ENCODE results near the gene GGT1.
"Not testable (repeated sequence)": the region's sequence is repeated elsewhere in the genome, so short reads cannot be mapped to it uniquely, and the experiment has no call there.

GGT1 gene

DNA sequence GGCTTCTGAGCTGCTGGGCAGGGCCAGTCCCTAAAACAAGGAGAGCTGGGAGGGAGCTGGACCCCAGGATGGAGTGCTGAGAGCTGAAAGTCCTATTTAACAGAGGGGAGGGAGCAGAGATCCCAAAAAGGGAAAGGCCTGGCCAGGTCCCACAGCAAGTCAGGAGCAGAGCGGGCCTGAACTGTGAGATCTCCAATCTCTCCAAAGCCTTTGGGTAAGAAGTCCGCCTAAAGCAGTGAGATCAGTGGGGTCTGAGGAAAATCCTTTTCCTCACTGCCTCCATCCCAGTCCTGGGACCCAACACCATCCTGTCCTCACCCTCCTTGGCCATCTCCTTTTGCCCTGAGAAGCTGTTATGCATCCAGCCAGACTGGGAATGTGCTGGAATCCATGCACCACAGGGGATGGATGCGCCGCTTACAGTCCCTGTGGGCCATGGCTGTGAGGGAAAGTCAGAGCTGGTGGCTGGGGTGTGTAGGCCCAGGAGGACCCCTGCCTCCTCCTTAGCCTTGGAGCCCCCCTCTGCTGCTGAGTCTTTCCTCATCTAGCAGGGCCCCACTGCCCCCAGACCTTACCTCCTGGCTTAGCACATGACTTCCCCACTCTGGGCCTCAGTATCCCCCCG lies 18.7 kb upstream of the GGT1 start:
- DNase-seq: no peak

DNA sequence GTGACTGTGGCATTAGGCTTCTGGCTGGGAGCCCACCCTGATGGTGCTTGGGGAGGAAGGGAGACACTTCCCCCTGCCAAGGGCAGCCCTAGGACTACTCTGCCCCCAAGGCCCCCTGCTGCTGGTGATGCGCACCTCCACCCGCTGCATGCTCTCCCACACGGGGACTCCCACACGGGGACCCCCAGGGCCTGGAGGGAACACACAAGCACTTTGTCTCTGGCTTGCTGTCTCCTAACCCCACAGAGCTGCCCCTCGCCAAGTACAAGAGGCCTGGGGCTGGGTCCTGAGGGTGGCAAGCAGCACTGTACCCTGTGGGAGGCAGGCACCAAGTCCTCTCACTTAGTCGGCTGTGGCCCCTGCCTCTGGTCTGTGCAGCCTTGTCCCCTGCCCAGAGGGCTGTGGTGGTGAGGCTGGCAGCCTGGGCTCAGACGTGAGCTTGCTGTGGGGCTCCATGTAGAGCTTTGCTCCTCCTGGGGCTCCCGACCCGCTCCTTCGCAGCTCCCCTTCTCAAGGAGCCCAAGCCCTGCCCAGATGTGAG lies 18.1 kb upstream of the GGT1 start:
- no peak for DNase-seq

DNA sequence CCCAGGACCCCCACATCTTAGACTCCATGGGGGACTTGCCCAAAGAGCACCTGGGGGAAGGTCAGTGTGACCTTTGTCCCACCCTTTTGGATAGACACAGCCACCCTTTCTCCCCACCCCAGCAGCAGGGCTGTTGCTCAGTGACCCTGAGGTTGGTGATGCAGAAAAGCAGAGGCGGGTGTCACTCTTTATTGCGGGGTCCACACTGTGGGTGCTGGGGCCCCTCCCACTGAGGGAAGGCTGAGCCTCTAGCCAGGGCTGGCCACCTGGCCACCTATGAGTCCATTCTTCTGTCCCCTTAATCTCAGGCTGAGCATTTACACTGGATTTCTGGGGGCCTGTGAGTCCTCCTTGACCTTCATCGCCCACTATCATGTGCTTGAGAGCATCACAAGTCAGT lies 17.5 kb upstream of the GGT1 start:
- no peak for DNase-seq

DNA sequence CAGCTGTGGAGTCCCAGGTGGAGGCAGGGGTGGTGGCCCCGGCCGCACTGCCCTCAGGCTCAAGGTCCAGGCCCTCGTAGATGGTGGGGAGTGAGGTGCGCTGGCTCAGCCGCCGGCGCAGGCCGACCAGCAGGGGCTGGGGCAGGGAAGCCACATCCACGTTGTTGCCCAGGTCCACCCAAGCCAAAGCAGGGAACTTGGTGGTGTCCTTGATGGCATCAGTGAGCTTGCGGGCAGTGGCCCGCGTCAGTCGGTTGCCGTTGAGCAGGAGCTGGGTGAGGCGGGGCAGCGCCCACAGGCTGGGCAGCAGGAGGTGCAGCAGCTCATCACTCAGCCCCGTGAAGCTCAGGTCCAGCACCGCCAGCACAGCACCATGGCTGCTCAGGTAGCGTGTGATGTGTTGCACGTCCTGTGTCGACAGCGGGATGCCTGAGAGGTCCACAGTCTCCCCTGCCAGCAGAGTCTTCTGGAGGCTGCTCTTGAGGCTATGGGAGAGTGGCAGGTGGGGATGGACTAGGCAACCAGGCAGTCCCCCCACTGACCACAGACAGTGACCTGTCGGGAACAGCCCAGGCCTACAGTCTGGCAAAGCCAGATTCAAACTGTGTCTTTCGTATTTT lies 17.0 kb upstream of the GGT1 start:
- DNase-seq: no peak

DNA sequence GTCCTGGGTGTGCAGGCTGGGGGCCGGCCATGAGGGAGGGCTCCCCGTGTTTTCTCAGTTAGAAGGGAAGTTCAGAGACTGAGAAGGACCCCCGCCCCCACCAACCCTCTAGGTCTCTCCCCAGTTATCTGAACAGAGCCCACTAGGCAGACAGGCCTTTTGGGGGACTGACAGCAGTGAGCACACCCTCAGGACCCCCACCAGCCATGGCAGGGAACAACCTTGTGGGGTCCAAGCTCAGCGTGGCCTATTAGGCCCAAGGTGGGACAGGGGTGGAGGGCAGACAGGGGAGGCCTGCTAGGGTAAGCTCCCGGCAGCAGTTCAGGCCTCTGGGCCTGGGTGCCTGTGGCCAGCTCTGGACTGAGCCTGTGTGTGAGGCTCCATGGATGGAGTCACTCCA lies 15.7 kb upstream of the GGT1 start:
- no peak for DNase-seq

DNA sequence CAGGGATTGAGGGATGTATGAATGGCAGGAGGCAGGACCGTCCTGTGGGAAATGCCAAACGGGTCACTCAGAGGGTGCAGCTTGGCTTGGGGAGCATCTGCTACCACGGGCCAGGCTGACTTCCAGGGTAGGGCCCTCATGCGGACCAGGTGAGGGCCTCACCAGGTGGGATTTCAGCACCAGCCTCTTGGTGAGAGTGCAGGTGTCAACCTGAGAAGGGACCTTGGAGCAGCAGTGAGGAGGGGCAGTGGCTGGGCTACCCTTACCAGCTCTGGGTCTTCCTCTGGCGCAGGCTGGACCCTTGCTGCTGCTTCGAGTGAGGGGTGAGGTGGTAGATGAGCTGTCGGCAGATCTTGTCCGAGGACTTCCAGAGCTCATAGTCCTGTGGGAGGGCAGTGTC lies 15.0 kb upstream of the GGT1 start:
- DNase-seq: no peak

DNA sequence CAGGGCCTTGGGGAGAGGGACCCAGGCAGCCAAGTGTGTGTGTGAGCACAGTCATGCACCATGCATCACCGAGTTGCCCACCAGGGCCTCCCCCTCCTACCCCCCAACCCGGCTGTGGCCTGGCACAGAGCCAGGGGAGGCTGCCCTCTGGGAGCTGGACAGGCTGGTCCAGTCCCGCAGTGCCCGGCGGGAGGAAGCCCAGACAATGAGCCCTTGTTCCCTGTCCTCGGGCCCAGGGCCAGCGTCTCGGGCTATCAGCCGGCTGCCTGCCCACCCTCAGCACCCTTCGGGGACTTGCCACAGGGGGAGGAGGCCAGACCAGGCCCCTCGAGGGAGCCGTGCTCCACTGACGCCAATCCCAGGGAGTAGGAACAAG lies 14.6 kb upstream of the GGT1 start:
- DNase-seq: no peak

DNA sequence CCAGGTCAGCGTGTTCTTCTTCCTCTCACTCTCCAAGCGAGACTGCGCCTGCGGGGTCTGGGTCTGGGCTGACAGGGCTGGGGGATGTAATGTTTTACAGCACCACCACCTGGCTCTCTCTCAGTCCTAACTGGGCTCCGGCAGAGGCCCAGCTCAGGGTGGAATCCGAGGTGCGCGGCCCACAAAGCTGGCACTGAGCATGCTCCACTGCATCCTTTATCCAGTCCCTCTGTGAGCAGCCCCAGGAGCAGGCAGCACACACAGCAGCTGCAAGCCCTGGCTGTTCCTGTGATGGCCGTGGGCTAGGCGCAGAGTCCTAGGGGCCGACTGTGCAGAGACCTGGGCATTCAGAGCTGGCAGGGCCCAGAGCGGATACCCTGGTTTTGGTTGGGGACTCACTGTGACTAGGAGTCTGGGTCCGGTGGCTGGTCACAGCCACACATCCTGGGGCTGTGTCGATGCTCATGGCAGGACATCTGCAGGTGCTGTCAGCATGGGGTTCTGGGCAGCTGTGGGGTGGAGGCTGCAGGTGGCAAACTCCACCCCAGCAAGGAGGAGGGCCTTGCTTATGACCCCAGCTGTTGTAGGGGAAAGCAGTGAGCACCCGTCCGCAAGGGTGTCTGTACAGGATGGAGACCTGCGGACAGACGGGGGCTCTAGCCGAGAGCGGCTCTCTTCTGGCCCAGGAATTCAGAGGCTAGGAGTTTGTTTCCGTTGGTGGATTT lies 14.1 kb upstream of the GGT1 start:
- DNase-seq: no peak

DNA sequence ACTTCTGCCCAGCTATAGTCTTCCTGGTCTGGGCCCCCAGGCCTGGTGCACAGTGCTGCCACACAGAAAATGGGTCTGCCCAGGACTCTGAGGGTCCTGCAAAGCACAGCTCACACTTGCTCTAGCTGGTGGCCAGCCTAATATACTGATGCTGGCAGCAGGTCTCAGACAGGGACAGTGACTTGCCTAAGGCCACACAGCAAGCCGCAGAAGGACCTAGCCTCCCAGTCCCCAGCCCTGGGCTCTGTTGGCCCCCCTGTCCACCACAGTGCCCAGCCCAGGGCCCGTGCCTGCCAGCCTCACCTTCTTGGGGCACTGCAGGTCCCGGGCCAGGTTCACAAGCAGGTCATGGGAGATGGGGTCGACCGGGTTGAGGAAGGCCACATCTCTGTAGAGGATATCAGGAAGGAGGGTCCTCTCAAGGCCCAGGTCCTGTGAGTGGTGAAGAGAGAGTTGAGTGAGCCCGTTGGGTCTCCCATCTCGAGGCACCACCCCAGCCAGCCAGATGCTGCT lies 13.4 kb upstream of the GGT1 start:
- DNase-seq: no peak

DNA sequence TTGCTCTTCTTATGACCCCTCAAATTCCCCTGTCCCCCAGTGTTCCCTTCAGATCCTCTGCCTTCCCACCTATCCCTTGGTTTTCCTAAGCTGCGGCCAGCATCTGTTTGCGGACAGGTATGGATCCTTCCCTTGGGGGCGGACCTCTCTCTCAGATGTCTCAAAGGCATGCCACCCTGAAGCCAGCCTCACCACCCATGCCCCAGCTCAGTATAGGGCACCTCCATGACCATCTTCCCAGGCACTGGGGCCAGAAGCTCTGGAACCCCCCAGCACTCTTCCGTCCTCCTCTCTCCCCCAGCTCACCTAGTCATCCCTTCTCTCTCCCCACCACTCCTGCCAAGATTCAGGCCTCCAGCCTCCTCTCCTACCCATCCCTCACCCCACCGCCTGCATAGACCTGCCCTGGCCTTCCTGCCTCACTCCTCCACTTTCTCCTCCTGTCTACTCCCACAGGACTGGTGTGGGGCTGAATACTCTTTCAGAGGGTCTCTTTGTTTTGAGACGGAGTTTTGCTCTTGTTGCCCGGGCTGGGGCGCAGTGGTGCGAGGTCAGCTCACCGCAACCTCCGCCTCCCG lies 12.3 kb upstream of the GGT1 start:
- DNase-seq: no peak

DNA sequence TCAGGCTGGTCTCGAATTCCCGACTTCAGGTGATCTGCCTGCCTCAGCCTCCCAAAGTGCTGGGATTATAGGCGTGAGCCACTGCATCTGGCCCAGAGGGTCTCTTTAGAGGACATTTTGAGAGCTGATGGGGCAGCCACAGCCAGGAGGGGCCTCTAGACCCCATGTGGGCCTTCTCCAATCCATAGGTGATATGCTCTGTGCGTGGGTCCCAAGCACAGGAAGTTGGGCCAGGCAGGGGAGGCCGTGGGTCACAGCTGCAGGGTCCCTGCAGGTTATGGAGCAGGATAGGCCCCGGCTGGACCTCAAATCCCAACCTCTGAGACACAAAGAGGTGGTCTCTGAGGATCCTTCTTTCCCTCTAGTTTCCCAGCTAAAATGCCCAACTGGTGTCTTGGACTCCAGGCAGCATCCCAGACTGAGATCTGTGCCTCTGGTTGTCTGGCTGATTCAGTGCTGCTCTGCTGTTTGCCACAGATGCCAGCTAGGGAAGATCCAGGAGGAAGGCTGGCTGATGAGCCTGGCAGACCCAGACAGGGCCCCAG lies 11.6 kb upstream of the GGT1 start:
- DNase-seq: no peak

DNA sequence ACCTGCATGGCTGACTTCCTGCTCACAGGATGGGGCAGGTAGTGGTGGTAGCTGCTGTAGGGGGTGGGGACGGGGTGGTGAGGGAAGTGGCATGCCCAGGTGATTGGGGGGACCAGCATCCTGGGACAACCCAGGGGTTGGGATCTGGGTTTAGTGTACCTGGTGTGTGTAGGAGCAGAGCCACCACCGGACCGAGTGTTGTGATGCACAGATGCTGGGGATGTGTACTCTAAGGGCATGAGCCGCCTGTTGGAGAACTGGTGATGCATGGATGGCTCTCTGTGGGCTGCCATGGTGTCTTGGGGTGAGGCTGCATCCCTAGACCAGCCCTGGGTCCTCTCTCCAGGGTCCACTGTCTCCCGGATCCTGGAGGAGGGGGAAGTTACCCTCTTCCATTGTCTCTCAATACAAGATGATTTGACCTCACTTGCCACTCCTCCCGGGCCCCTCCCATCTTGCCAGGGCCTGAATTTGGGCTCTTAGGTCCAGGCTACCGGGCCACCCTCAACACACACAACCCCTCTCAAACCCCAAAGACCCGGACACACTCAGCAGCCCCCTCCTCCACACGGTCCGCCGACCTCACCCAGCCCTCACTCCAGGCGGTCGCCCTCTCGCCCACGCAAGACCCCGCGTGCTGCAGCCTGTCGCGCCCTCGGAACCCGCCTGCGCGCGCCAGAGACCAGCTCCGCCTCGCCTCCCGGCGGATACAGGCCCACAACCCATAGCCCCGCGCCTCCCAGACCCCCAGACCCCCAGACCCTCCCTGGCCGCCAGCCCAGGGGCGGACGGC lies 10.7 kb upstream of the GGT1 start:
- no peak for DNase-seq

DNA sequence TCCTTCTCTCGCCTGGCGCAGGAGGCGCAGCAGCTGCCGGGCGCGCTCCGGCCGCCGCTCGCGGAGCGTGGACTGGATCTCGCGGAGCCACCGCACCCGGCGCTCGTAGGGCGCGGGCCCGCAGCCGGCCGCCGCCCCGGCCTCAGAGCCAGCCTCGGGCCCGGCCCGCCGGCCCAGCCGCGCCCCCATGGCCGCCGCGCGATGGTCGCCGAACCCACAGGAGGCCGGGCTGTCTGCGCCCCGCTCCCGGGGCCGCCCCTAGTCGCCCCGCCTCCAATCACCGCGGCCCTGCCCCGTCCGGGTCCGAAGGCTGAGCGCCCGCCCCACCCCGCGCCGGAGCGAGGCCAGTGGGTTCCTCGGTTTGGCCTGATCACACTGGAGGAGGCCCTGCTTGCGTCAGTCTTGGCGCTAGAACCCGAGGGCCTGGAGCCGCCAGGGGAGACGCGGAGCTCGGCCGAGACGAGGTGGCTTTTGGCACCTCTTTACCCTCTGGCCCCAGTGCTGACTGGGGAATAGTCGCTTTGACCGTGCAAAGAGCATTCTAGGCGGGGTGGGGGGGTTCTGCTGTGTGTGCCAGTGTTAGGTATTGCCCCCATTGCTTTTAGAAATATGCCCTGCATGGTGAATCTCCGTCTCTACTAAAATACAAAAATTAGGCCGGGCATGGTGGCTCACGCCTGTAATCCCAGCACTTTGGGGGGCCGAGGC lies 10.0 kb upstream of the GGT1 start, which contains the start of gene LRRC75B:
Gene LRRC75B, minus strand, starts transcription at position 223 of the 708 bp plus-strand sequence. Its CDS starts 34 bp downstream, at position 189.
- DNase-seq: peak; percentile 86

DNA sequence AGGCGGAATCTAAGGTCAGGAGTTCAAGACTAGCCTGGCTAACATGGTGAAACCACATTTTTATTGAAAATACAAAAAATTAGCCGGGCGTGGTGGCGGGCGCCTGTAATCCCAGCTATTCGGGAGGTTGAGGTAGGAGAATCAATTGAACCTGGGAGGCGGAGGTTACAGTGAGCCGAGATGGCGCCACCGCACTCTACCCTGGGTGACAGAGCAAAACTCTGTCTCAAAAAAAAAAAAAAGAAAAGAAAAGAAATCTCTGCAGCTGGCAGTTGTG lies 9.5 kb upstream of the GGT1 start:
- not testable (repeated sequence) for DNase-seq

DNA sequence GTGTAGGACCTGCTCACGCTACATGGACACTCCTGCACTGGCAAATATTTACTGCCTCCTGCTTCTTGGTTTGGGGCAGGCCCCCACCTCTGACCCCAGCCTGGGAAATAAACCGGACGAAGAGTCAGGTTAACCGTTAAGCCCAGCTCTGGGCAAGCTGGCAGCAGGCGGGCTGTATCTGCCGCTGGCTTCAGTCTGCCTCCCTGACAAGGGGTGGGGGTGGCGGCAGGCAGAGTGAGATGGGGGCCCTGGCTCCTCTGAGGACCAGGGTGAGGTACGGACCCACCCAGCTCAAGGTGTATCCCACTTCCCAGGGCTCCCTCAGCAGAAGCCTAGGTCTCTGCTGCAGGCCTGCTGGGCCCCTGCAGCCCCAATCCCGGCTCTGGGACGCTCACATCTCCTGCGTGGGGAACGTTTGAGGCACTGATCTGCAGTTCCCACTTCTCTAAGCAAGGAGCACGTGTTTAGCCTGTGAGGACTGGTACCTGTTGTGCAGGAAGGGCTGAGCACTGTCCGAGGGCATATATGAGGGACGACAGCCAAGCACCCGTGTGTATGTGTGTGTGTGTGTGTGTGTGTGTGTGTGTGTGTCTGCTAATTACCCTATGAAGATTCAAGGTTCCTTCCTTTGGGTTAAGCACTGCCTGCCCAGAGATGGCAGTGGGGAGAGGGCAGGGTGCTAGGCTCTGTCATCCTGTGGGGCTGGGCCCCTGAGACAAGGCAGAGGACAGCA lies 9.0 kb upstream of the GGT1 start:
- no peak for DNase-seq

DNA sequence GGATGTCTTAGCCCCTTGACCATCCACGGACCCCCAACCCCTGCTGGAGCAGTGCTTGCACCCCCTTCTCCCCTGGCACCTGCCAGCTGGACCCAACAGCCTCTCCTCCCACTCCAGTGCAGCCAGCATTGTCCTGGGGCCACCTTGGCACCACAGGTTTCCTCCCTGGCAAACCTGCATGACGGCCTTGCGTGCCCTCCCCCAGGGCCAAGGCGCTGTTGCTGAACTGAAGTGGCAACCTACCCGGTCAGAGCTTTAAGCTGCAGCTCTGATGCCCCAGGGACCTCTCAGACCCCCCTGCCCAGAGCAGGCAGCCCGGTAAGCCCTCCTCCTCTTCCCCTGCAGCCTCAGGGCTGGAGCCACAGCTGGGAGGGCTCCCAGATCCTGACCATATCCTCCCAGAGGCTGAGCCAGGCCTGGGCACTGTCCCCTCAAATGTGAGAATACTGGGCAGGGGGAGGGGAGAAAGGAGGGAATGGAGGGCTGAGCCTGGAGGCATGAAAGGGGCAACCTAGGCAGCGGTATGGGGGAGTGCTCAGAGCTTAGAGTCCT lies 8.3 kb upstream of the GGT1 start:
- DNase-seq: no peak

DNA sequence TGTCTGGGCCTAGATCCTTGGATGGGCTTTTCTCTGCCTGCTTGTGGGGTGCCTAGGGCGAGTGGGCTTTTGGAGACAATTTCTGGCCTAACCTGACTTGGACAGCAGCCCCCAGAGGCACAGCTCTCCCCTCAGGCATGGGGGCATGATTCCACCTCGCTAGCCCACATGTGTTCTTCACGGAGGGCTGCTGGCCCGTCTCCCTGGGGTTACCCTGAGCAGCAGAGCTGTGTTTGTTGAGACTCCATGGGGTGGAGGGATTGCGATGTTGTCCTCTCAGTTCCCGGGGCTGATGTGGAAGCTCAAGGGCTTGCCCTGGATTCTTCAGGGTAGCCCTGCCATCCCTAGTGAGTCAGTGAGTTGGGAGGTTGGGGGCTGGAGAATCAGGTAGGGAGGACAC lies 7.8 kb upstream of the GGT1 start:
- no peak for DNase-seq

DNA sequence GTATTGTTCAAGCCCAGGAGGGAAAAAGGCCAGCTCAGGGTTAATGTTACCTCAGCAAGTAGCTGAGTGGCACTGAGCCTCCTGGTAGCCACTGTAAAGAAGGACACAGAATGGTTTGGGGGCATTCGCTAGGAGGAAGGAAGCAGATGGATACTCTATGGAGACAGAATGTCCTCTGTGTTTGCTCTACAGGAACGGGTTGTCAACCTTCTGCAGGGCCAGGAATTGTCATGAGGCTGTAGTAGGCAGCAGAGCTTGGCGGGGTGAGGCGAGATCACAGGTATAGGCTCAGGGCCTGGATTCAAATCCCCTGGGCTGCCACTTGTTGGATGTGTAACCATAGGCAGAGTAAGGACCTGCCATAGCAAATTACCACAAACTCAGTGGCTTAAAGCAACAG lies 7.1 kb upstream of the GGT1 start:
- no peak for DNase-seq

DNA sequence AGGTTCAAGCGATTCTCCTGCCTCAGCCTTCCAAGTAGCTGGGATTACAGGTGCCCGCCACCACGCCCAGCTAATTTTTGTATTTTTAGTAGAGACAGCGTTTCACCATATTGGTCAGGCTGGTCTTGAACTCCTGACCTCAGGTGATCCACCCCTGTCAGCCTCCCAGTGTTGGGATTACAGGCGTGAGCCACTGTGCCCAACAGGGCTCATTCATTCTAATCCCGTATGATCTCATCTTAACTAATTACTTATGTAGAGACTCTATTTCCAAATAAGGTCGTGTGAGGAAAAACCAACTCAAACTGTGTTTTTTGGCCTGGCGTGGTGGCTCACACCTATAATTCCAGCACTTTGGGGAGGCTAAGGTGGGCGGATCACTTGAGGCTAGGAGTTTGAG lies 5.9 kb upstream of the GGT1 start:
- DNase-seq: not testable (repeated sequence)

DNA sequence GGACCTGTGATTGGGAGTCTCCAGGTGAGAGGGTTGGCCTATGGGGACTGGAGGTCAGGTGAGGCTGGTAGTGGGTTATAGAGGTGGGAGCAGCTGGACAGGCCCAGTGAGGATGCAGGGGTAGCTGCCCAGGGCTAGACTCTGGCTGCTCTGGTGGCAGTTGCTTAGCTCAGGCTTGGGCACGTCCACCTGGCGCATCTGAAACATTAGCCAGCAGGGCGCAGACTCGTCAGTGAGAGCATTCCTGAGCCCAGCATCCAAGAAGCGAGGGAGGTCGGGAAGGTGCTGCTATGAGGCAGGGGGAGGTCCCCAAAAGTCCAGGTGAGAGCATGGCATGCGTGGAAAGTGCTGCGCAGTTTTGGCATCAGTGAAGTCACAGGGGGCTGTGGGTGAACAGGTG lies 3.5 kb upstream of the GGT1 start:
- DNase-seq: no peak
